SIG-M5 (cell line): ENCODE measurements around the gene VILL.

Experiments
- DNase-seq: peaks from one replicate; lab custom pipeline; 2025; lab: John Stamatoyannopoulos, UW

The VILL gene

GRCh38 chr3:37990527-37990926 lies at the start of gene VILL:
Gene VILL, plus strand, starts transcription at chr3:37990786. Its CDS starts 2,887 bp downstream, at chr3:37993673.
- DNase-seq = no peak

- DNase-seq = no peak
Measured at GRCh38 chr3:37941608-37942508, 48.7 kb upstream of the VILL start.

- no peak for DNase-seq
Measured at GRCh38 chr3:37942646-37943045, 47.9 kb upstream of the VILL start.

- DNase-seq = no peak
Measured at GRCh38 chr3:37943126-37943525, 47.5 kb upstream of the VILL start.

- no peak for DNase-seq
Measured at GRCh38 chr3:37943631-37944314, 46.8 kb upstream of the VILL start.

GRCh38 chr3:37944391-37944842 lies 46.2 kb upstream of the VILL start:
- DNase-seq = no peak

GRCh38 chr3:37945156-37945806 lies 45.3 kb upstream of the VILL start:
- no peak for DNase-seq

- DNase-seq = no peak
Measured at GRCh38 chr3:37945807-37946530, 44.6 kb upstream of the VILL start.

GRCh38 chr3:37946531-37946889 lies 44.1 kb upstream of the VILL start:
- DNase-seq = no peak

- no peak for DNase-seq
Measured at GRCh38 chr3:37949866-37950265, 40.7 kb upstream of the VILL start.

GRCh38 chr3:37952564-37952963 lies 38.0 kb upstream of the VILL start:
- DNase-seq = no peak

GRCh38 chr3:37953226-37953625 lies 37.4 kb upstream of the VILL start:
- DNase-seq = no peak

- no peak for DNase-seq
Measured at GRCh38 chr3:37953707-37954394, 36.7 kb upstream of the VILL start.

- DNase-seq = no peak
Measured at GRCh38 chr3:37954881-37955280, 35.7 kb upstream of the VILL start.

GRCh38 chr3:37955918-37956707 lies 34.5 kb upstream of the VILL start:
- no peak for DNase-seq

- no peak for DNase-seq
Measured at GRCh38 chr3:37956723-37957538, 33.7 kb upstream of the VILL start.

GRCh38 chr3:37957539-37957936 lies 33.0 kb upstream of the VILL start:
- DNase-seq = no peak

GRCh38 chr3:37961622-37962431 lies 28.8 kb upstream of the VILL start:
- DNase-seq = no peak

- DNase-seq = no peak
Measured at GRCh38 chr3:37963016-37963415, 27.6 kb upstream of the VILL start.
